ENCODE measurements around the gene SOX2.

DNA sequence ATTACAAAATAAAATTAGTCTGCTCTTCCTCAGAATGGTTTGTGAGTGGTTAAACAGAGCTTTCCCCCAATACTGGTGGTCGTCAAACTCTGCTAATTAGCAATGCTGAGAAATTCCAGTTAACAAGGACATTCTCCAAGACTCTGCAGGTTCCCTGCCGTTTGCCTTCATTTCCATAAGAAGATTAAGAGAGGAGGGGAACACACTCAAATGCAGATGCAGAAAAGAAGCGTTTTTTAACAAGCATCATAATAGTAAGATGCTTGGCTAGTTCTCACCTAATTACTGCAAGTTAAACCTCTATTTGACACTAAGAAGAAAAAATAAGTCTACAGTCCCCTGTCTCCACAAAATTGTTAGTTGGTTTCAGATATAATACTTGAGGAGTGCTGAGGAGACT lies 3.7 kb upstream of the SOX2 start:
- TF ChIP-seq, protein P1, sequence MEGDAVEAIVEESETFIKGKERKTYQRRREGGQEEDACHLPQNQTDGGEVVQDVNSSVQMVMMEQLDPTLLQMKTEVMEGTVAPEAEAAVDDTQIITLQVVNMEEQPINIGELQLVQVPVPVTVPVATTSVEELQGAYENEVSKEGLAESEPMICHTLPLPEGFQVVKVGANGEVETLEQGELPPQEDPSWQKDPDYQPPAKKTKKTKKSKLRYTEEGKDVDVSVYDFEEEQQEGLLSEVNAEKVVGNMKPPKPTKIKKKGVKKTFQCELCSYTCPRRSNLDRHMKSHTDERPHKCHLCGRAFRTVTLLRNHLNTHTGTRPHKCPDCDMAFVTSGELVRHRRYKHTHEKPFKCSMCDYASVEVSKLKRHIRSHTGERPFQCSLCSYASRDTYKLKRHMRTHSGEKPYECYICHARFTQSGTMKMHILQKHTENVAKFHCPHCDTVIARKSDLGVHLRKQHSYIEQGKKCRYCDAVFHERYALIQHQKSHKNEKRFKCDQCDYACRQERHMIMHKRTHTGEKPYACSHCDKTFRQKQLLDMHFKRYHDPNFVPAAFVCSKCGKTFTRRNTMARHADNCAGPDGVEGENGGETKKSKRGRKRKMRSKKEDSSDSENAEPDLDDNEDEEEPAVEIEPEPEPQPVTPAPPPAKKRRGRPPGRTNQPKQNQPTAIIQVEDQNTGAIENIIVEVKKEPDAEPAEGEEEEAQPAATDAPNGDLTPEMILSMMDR (IDR thresholded peaks at IDR 0.05), result no peak
- no peak for TF ChIP-seq POLR2A (IDR thresholded peaks at IDR 0.05)

Data from thyroid gland (tissue), 4 donors.